Measurements from ENCODE around the gene TMEM8B.
A peak's percentile ranks its signal among the peaks of the same experiment; 100 is the strongest.

Gene TMEM8B

DNA sequence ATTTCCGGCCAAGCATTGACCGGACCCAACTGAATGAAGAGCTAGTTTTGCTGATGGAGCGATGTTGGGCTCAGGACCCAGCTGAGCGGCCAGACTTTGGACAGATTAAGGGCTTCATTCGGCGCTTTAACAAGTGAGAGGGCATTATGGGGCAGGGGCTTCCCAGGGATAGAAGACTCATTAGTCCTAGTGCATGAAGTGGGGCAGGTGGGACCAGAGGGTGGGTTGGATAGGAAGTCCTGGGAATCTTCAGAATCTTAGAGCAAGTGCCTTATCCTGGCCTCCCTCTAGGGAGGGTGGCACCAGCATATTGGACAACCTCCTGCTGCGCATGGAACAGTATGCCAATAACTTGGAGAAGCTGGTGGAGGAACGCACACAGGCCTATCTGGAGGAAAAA is 22.9 kb upstream of the TMEM8B start:
- DNase-seq (ENCODE audit: low read depth): no peak
- H3K4me3 ChIP-seq (ENCODE audit: low read depth, low read length): no peak overlapping the region

DNA sequence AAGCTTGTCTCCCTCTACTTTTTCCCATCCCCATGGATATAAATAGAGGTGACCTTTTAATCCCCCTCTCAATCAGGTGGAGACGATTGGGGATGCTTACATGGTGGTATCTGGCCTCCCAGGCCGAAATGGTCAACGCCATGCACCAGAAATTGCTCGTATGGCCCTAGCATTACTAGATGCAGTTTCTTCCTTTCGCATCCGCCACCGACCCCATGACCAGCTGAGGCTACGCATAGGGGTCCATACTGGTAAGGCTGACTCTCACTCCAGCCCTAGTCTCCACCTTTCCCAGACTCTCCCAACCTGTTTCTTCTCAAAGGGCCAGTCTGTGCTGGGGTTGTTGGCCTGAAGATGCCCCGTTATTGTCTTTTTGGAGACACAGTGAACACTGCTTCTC is 20.6 kb upstream of the TMEM8B start:
- no peak overlapping the region for H3K4me3 ChIP-seq (ENCODE audit: low read depth, low read length)
- DNase-seq (ENCODE audit: low read depth): no peak

GRCh38 chr9:35810122-35810521 is 18.9 kb upstream of the TMEM8B start:
- H3K4me3 ChIP-seq (ENCODE audit: low read depth, low read length): no peak overlapping the region
- DNase-seq (ENCODE audit: low read depth): no peak

- no peak for DNase-seq (ENCODE audit: low read depth)
- peak overlapping the region; percentile 61 for H3K4me3 ChIP-seq (ENCODE audit: low read depth, low read length)
Observed at GRCh38 chr9:35811381-35812024, 17.5 kb upstream of the TMEM8B start.

DNA sequence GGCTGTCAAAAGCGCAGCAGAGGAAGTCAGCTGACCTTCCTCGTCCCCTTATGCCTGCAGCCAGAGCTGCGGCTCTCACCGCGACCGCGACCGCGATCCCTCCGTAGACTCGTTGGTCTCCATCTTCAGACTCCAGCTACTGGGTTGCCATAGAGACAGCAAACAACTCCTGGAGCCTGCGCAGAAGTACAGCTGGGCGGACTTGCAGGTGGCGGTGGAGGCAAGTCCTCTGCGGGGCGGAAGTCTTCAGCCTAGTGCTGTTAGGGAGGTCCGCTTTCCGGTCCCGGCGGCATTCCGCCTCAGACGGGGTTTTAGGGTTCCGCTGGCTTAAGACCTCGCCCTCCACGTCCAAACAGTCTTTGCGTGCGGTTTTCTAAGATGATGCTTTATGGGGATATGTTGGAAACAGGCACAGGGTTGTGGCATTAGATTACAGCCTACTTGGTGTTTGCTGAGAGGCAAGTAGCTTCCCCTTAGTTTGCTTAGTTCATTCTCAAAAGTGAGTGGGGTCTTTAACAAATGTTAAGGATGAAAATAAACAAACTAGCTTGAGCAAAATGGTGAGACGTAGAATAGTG is 16.9 kb upstream of the TMEM8B start, which contains the start of gene SPAG8:
Gene SPAG8, minus strand, starts transcription at position 238 of the 578 bp plus-strand sequence. Its CDS starts 115 bp downstream, at position 123.
- peak; percentile 89 for DNase-seq (ENCODE audit: low read depth)
- peak within 1 kb of the TSS; percentile 61 for H3K4me3 ChIP-seq (ENCODE audit: low read depth, low read length)

DNA sequence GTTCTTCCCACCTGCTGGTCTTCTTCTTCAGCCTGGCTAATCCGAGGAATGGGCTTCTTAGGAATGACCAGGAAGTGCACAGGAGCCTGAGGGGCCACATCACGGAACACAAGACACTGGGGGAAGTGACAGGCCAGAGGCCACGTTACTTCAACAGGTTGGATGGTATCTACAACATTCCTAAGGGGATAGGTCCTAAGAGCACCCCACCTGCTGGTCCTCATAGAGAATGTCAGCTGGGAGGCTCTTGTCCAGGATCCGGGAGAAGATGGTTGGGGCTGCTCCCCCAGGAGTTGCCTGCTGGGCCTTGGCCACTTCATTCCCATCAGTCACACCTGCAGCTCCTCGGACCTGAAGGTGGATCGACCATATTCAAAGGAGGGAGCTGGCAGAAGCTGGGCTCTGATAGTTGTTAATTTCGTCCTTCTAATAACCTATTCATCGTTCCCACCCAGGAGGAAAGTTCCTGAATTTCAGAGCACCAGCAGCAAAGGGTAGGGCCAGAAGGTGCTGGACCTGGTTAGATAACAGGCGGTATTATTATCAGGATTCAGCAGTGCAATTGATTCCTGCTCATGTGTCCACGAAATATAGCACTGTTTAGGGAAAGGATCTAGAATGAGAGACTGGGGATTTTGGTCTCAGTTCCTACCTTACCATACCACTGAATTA is 15.5 kb upstream of the TMEM8B start:
- H3K4me3 ChIP-seq (ENCODE audit: low read depth, low read length): no peak overlapping the region
- no peak for DNase-seq (ENCODE audit: low read depth)

- no peak for DNase-seq (ENCODE audit: low read depth)
- peak overlapping the region; percentile 84 for H3K4me3 ChIP-seq (ENCODE audit: low read depth, low read length)
Observed at GRCh38 chr9:35814106-35814840, 14.8 kb upstream of the TMEM8B start.

DNA sequence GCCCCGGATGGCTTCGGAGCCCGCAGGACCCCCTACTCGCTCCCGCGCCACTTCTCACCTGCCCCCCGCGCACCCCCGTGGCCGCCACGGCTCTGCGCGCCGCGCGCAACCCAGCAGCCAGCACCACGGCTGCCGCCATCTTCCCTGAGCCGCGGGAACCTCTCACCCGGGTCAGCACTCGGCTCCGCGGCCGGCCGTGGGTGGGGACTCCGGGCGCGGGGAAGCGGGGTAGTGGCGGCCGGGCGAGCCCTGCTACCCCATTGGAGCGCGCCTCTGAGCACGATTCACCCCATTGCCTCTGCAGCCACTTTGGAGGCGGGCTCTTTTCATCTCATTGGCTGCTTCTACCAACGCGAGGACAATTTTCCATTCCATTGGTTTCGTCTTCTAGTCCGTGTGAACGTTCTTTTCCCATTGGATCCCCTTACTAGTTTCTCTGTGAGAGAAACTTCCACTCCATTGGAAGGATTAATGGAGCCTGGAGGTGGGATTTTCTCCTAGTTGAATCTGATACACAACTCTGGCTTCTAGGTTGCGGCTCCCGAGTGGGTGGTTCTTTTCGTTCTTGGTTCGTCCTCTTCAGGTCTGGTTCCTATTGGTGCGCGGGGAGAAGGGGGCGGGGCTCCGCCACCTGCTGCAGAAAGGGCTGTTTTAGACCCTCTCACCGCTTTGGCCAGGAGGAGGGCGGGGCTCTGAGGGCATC is 14.0 kb upstream of the TMEM8B start, which contains the start of gene HINT2:
Gene HINT2, minus strand, starts transcription at position 202 of the 703 bp plus-strand sequence. Its CDS starts 63 bp downstream, at position 139.
- H3K4me3 ChIP-seq (ENCODE audit: low read depth, low read length): peak within 1 kb of the TSS; percentile 84
- peak; percentile 96 for DNase-seq (ENCODE audit: low read depth)

GRCh38 chr9:35816708-35817107 is 12.3 kb upstream of the TMEM8B start:
- no peak for DNase-seq (ENCODE audit: low read depth)
- H3K4me3 ChIP-seq (ENCODE audit: low read depth, low read length): no peak overlapping the region

DNA sequence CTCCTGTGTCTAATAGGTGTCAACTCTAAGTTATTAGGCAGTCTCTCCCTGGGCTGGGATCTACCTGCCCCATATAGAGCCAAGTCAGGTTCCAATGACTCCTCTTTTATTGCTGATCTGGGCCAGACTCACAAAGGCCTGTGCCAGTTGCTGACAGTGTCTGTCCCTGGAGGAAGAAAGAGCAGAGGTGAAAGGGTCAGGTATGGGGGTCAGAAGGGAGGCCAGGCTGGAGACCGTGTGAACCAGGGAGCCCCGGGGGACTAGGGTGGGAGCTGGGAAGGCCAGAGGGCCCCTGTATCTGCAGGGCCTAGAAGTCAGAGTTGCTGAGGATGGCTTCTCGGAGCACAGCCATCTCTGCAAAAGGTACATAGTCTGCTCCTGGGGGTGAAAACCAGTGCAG is 10.7 kb upstream of the TMEM8B start:
- DNase-seq (ENCODE audit: low read depth): no peak
- H3K4me3 ChIP-seq (ENCODE audit: low read depth, low read length): no peak overlapping the region

DNA sequence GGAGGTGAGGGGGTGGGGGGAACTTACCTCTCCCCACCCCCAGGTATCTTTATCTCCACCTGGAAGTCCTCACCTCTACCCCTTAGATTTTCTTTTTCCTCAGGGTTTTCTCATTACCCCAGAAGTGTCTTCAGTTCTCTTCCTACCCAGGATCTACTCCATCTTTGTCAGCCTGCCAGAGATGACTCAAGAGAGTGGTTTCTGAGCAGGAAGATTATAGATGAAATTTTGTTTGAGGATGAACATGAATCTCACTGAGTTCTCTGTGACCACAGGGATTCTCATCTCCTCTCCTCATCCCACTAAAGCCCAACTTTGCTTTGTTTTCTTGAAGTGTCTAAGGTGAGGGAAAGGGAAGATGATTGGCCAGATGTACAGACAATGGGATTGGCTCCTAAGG is 9.0 kb upstream of the TMEM8B start:
- DNase-seq (ENCODE audit: low read depth): no peak
- no peak overlapping the region for H3K4me3 ChIP-seq (ENCODE audit: low read depth, low read length)

DNA sequence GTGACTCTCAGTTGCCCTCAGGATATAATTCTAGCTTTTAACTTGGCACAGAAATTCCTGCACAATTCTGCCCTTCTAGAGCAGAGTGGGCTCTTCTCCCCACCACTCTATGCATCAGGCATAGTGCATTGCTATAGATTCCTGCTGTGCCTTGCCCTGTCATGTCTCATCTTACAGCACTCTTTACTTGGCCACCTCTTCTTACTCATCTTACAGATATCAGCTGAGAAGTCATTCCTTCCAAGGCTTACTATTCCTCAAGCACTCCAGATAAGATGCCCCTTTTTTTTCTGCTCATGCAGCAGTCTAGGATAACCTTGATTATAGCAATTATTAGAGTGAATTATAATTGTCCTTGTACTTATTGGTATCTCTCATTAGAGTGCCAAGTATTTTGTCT is 6.1 kb upstream of the TMEM8B start:
- no peak for DNase-seq (ENCODE audit: low read depth)
- no peak overlapping the region for H3K4me3 ChIP-seq (ENCODE audit: low read depth, low read length)

DNA sequence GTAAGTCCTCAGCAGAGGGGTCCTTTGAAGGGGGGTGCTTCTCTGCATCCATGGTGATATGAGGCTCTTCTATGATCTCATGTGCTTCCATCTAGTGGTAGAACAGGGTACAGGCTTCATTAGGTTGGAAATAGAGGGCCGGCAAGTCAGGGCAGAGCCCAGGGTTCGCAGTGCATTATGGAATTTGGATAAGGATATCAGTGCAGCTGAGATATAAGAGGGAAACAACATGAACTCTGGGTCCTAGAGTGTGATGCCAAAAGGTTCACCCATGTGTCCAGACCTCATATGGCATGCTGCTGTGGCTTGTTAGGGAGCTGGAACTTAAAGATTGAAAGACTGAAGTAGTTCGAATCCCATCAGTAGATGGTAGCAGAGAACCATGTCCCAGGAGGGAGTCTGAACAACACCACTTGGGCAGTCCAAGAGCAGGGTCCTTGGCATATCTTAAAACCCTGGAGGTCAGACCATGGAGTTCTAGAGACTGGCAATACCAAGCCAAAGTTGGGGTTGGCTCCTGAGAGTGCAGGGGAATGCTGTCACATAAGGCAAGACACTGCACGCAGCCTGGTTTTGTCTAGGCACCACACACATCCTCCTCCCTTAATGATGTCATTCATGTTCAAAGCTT is 2.8 kb upstream of the TMEM8B start:
- no peak overlapping the region for H3K4me3 ChIP-seq (ENCODE audit: low read depth, low read length)
- no peak for DNase-seq (ENCODE audit: low read depth)

- no peak for DNase-seq (ENCODE audit: low read depth)
Observed at GRCh38 chr9:35827486-35827885, 1.5 kb upstream of the TMEM8B start.

GRCh38 chr9:35828716-35829083 is 328 bp upstream of the TMEM8B start, which contains the start of gene FAM221B:
TSS of gene FAM221B (minus strand) at chr9:35828732. CDS start at chr9:35826161, 2,571 bp downstream.
- no peak for DNase-seq (ENCODE audit: low read depth)
- peak within 1 kb of the TSS; percentile 61 for H3K4me3 ChIP-seq (ENCODE audit: low read depth, low read length)

More at GRCh38 chr9:35827486-35827885, 1.5 kb upstream of the TMEM8B start:
- H3K4me3 ChIP-seq (ENCODE audit: low read depth, low read length): no peak overlapping the region

GRCh38 chr9:35829764-35830096 is 702 bp downstream of the TMEM8B start:
- peak overlapping the region; percentile 61 for H3K4me3 ChIP-seq (ENCODE audit: low read depth, low read length)
- no peak for DNase-seq (ENCODE audit: low read depth)

- no peak overlapping the region for H3K4me3 ChIP-seq (ENCODE audit: low read depth, low read length)
- no peak for DNase-seq (ENCODE audit: low read depth)
Observed at GRCh38 chr9:35831040-35831439, 2.0 kb downstream of the TMEM8B start.

DNA sequence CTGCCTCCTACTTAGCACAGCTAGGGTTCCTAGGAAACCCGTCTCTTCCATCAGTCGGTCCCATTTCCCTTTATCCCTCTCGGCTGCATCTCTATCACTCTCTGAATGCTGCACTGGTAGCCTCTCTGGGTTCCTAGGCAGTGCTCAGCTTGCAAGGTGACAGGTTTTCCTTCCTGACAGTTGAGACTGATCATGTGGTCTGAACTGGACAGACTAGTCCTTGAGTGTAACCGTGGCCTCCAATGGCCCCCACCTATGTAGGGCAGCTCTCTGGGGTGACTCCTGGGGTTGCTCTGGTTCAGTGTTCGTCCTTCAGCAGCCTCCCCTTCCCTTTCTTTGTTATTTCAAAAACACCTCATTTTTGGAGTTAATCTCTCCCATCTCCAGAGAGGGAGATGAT is 3.8 kb downstream of the TMEM8B start:
- no peak overlapping the region for H3K4me3 ChIP-seq (ENCODE audit: low read depth, low read length)

More for the DNA sequence above, 3.8 kb downstream of the TMEM8B start:
- DNase-seq (ENCODE audit: low read depth): no peak

Data from skeletal muscle cell (primary cell).